SJSA1 (cell line): Measurements from ENCODE around the gene INSR. TPM values are rescaled to one million over a fixed set of nuclear protein-coding genes. Genes with fewer than 3 reads are reported as not detected.
"Not testable (repeated sequence)": the region's sequence is repeated elsewhere in the genome, so short reads cannot be mapped to it uniquely, and the experiment has no call there.

Experiments
- DNase-seq, 2 experiments: peaks; one replicate each; pipeline ENCODE4 v3.0.0-alpha.2; 2015 to 2020; ENCODE audit warnings: low spot score in 2 of 2, low read depth in 1 of 2
- H3K27ac ChIP-seq: fragments of 250-450 bp; sonication (Bioruptor Pico); 2 replicates; pipeline ENCODE4 v1.5.1; 2020; ENCODE audit warnings: mild to moderate bottlenecking, moderate library complexity
- H3K27me3 ChIP-seq: fragments of 250-450 bp; sonication (Bioruptor Pico); replicated peaks from 2 replicates; pipeline ENCODE4 v1.5.1; 2020; ENCODE audit warnings: mild to moderate bottlenecking, moderate library complexity
- H3K36me3 ChIP-seq: fragments of 250-450 bp; sonication (Bioruptor Pico); 2 replicates; pipeline ENCODE4 v1.5.1; 2020; ENCODE audit warnings: mild to moderate bottlenecking
- H3K4me1 ChIP-seq: fragments of 250-450 bp; sonication (Bioruptor Pico); replicated peaks from 2 replicates; pipeline ENCODE4 v1.6.1; 2021; ENCODE audit warnings: mild to moderate bottlenecking
- H3K4me3 ChIP-seq: fragments of 250-450 bp; sonication (Bioruptor Pico); 2 replicates; pipeline ENCODE4 v1.5.1; 2020; ENCODE audit warnings: mild to moderate bottlenecking
- H3K9me3 ChIP-seq: fragments of 250-450 bp; sonication (Bioruptor Pico); replicated peaks from 2 replicates; pipeline ENCODE4 v1.5.1; 2020; ENCODE audit warnings: mild to moderate bottlenecking
- total RNA-seq: library from RNA; depleted of rRNA; stranded (reverse); fragments of >200 nt; shearing (Covaris generic); gene quantifications from 2 replicates; pipeline ENCODE4 v1.2.3, GENCODE V29; 2014

Gene INSR
- total RNA-seq, 1 experiment from 2014 or later, result 1.2 TPM

GRCh38 chr19:7215176-7215575, 79.0 kb downstream of the INSR start:
- no peaks in the 10 kb centered on the region; the same call in 1 of the 2 replicates for H3K9me3 ChIP-seq
- no peaks in the 10 kb centered on the region for H3K27me3 ChIP-seq
- H3K27ac ChIP-seq, result no peak overlapping the region
- H3K36me3 ChIP-seq, result no peaks in the 10 kb centered on the region
- no peak for DNase-seq
- no peaks in the 10 kb centered on the region for H3K4me1 ChIP-seq
- no peak overlapping the region for H3K4me3 ChIP-seq

GRCh38 chr19:7214324-7215089, 79.7 kb downstream of the INSR start:
- Histone ChIP-seq H3K4me3 (no peak overlapping the region), H3K27me3 (no peaks in the 10 kb centered on the region), H3K27ac (no peak overlapping the region), H3K4me1 (no peaks in the 10 kb centered on the region), H3K36me3 (no peaks in the 10 kb centered on the region), H3K9me3 (no peaks in the 10 kb centered on the region; the same call in 1 of the 2 replicates)
- DNase-seq, result no peak

- Histone ChIP-seq H3K9me3 (no peaks in the 10 kb centered on the region), H3K4me1 (no peaks in the 10 kb centered on the region), H3K27me3 (no peaks in the 10 kb centered on the region), H3K36me3 (no peaks in the 10 kb centered on the region), H3K4me3 (no peak overlapping the region), H3K27ac (no peak overlapping the region)
- DNase-seq, result no peak
Observed at GRCh38 chr19:7213628-7214323, 80.4 kb downstream of the INSR start.

- Histone ChIP-seq H3K9me3 (no peaks in the 10 kb centered on the region), H3K4me3 (no peak overlapping the region), H3K36me3 (no peaks in the 10 kb centered on the region), H3K27me3 (no peaks in the 10 kb centered on the region), H3K4me1 (no peaks in the 10 kb centered on the region), H3K27ac (no peak overlapping the region)
- no peak for DNase-seq
Observed at GRCh38 chr19:7211191-7211951, 82.8 kb downstream of the INSR start.

- no peak for DNase-seq
- H3K36me3 ChIP-seq, result no peaks in the 10 kb centered on the region
Observed at GRCh38 chr19:7210359-7210758, 83.9 kb downstream of the INSR start.

GRCh38 chr19:7209597-7210325, 84.5 kb downstream of the INSR start:
- not testable (repeated sequence) for H3K27ac ChIP-seq, DNase-seq, H3K4me3 ChIP-seq, H3K4me1 ChIP-seq, H3K9me3 ChIP-seq, H3K27me3 ChIP-seq, H3K36me3 ChIP-seq

More at GRCh38 chr19:7210359-7210758, 83.9 kb downstream of the INSR start:
- no peak overlapping the region for H3K27ac ChIP-seq
- H3K27me3 ChIP-seq, result no peaks in the 10 kb centered on the region
- H3K4me3 ChIP-seq, result no peak overlapping the region
- no peaks in the 10 kb centered on the region for H3K4me1 ChIP-seq
- H3K9me3 ChIP-seq, result no peaks in the 10 kb centered on the region

GRCh38 chr19:7209036-7209435, 85.2 kb downstream of the INSR start:
- DNase-seq, H3K9me3 ChIP-seq, H3K27ac ChIP-seq, H3K27me3 ChIP-seq, H3K4me1 ChIP-seq, H3K36me3 ChIP-seq, H3K4me3 ChIP-seq: not testable (repeated sequence)

- no peaks in the 10 kb centered on the region for H3K9me3 ChIP-seq
- no peak overlapping the region for H3K4me3 ChIP-seq
- no peaks in the 10 kb centered on the region for H3K27me3 ChIP-seq
- no peak overlapping the region for H3K27ac ChIP-seq
- no peaks in the 10 kb centered on the region for H3K36me3 ChIP-seq
- DNase-seq, result no peak
- H3K4me1 ChIP-seq, result peaks cover 1% of the 10 kb centered on the region
Observed at GRCh38 chr19:7203332-7203731, 90.9 kb downstream of the INSR start.

- H3K4me3 ChIP-seq, result no peak overlapping the region
Observed at GRCh38 chr19:7202888-7203287, 91.3 kb downstream of the INSR start.

GRCh38 chr19:7200736-7201135, 93.5 kb downstream of the INSR start:
- 0 out of 2 replicates have a peak, but pooled peaks cover 3% of the 10 kb centered on the region for H3K9me3 ChIP-seq
- no peak overlapping the region for H3K27ac ChIP-seq
- DNase-seq, result no peak

More at GRCh38 chr19:7202888-7203287, 91.3 kb downstream of the INSR start:
- Histone ChIP-seq H3K9me3 (0 out of 2 replicates have a peak, but pooled peaks cover 2% of the 10 kb centered on the region), H3K27ac (no peak overlapping the region), H3K36me3 (no peaks in the 10 kb centered on the region), H3K4me1 (peaks cover 6% of the 10 kb centered on the region), H3K27me3 (no peaks in the 10 kb centered on the region)
- no peak for DNase-seq

GRCh38 chr19:7199613-7200533, 94.3 kb downstream of the INSR start:
- no peak overlapping the region for H3K27ac ChIP-seq
- peaks cover 7% of the 10 kb centered on the region for H3K4me1 ChIP-seq
- H3K9me3 ChIP-seq, result 0 out of 2 replicates have a peak, but pooled peaks cover 3% of the 10 kb centered on the region
- H3K4me3 ChIP-seq, result no peak overlapping the region
- H3K27me3 ChIP-seq, result no peaks in the 10 kb centered on the region
- DNase-seq, result no peak
- no peaks in the 10 kb centered on the region for H3K36me3 ChIP-seq

More at GRCh38 chr19:7200736-7201135, 93.5 kb downstream of the INSR start:
- Histone ChIP-seq H3K4me1 (peaks cover 7% of the 10 kb centered on the region), H3K4me3 (no peak overlapping the region), H3K27me3 (no peaks in the 10 kb centered on the region), H3K36me3 (no peaks in the 10 kb centered on the region)
